ENCODE measurements around the gene LRRC28.

Gene LRRC28

DNA sequence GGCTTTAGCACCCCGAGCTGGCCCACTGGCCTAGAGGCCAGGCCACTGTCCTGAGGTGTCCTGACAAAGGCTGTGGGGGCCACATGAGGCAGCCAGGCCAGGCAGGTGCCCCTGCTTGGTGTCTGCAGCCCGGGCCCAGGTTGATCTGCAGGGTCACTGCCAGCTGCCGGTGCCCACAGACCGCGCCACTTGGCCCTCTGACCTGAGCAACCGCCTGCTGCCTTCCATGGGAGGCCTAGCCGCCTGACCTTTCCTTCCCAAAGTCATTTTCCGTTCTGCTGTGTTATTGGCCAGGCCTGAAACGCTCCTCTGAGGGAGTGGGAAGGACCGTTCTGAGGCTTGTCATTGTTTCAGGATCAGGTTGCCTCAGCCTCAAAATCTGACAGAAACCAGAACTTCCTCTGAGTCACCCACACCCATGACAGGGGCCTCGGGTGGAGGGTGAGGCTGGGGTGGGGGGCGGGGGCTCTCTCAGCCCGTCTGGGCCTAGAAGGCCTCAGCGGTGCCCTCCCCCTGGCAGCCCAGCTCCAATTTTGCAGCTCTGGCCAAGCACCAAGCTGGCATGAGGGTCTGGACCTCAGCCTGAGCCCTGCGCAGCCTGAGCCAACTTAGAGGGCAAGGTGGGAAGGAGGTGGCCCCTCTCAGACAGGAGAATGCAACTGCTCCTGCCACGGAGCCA lies 173.8 kb downstream of the LRRC28 start:
- no peak for DNase-seq

DNA sequence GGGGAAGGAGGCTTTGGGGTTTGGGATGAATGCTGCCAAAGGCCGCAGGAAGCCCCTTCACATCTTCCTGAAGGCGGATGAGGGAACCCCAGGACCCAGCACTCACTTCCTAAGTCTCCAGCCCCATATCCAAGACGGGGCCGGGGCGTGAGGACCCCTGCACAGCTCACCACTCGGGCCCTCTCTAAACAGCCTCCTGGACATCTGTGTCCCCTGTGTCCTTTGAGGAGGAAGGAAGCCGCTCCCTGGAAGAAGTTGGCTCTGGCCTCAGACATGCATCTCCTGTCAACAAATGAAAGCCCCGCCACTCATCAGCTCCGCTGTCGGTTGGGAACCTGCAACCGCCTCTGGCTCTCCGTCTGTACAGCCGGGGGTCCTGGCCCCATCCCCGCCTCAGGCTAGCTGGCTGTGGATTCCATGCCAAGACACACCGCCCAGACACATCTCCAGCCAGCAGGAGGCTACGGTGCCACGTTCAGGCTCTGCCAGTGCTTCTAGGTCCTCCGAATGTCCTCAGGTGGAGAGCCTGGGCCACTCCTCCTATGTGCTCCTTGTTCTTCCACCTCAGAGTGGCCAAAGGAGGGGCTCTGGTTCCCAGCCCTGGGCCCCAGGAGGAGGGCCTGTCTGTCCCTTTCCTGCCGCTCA lies 174.5 kb downstream of the LRRC28 start:
- no peak for DNase-seq

DNA sequence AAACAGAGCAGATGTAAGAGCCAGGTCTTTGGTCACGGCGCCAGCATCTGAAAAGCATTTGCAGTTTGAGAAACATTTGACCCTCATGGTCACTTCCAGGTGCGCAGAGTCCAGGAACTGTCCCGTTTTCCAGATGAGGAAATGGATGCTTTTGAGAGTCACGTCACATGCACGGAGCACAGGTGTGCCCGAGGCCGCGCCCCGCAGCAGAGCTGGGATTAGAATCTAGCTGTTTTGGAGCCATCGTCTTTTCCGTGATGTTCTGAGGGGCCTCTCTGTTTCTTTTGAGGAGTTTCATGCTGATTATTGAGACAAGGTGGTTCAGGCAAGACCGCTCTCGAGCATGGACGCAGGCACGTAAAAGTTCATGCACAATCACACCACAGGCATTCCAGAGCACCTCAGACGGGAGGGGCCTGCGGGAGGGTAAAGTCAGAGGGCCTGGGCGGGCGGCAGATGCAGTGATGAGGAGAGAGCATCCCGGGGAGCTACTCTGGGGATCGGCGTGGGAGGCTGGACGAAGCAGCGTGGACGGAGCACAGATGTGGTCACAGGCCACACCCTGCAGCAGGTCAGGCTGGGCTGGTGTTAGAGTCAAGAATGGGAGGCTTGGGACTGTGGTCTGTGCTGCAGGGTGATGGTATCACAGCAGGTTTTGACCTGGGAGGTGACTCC lies 175.3 kb downstream of the LRRC28 start:
- no peak for DNase-seq

DNA sequence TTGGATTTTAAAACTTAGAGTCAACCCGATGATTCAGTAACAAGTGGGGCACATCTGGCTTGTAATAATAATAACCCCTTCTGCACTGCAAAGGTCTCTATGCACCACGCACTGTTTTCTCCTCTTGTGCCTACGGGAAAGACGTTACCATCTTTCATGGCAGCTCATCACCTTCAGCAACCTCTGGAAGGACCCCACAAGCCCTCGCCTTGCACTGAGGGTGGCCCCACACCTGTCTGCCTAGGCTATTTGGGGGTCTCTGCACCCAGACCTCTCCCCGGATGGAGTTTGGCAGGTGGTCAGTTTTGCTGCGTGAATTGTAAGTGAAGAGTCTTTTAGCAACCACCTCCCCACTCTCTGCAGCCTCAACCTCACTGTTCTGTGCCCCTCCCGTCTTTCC lies 175.9 kb downstream of the LRRC28 start:
- DNase-seq: no peak

DNA sequence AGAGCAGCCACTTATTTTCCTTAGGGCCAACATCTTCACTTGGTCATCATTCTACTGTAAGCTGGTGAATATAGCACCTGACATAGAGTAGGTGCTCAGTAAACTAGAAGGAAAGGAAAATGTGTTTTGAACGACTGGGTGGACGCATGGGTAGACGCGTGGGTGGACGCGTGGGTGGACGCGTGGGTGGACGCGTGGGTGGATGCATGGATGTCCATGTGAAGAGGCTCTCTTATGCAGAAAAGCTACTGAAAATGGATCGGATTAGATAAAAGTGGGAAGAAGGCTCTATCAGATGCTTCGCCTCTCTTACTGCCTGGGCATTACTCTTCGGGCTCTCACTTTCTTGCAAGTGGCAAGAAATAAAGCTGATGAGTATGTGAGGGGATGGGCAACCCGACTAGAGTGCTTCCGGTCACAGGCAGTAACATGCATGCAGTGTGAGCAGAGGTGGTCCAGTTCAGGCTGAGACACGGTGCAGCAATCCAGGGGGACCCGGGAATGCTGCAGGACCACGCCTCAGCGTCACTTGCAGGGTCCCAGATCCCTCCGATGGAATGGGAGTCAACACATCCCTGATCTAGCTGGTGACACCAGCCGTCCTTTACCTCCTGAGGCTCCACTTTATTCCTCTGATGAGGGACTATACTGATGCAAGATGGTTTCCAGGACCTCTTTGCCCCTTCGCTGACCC lies 176.5 kb downstream of the LRRC28 start:
- DNase-seq: no peak

DNA sequence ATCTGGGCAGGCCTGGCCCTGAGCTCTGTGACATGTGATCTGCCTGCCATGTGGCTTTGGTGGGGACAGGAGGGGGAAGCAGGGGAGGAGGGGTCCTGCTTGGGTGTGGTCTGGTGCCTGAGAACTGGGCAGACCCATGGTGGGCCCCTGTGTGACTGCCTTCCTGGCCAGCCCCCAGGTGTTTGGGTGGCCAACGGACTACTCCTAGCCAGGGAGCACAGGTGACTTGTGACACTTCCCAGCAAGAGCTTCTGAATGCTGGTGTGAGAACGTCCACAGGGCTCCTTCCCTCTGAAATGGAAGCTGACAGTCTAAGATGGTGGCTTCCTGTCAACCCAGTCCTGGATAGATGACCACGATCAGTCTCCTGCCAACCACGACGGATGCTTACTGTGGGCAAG lies 178.4 kb downstream of the LRRC28 start:
- DNase-seq: no peak

DNA sequence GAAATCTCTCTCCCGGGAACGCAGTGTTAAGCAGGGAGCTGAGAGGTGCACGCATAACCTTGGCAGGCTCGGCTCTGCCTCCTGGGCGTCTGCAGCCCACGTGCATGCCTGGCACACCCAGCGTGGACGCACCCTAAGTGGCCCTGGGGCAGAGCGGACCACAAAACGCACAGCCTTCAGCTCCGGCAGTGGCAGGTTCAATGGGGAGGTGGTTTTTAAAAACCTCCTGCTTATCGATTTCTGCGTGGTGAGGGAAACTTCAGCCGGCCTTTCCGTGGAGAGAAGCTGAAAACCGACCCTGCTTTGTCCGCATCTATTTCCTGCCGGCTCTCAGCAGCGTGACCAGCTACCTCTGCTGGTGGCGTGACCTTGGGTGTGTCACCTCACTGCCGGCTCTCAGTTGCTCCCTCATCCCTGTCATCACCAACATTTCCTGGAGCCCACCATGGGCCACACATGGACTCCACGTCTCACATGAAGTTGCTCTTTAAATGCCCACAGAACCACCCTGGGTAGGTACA lies 179.7 kb downstream of the LRRC28 start:
- DNase-seq: no peak

DNA sequence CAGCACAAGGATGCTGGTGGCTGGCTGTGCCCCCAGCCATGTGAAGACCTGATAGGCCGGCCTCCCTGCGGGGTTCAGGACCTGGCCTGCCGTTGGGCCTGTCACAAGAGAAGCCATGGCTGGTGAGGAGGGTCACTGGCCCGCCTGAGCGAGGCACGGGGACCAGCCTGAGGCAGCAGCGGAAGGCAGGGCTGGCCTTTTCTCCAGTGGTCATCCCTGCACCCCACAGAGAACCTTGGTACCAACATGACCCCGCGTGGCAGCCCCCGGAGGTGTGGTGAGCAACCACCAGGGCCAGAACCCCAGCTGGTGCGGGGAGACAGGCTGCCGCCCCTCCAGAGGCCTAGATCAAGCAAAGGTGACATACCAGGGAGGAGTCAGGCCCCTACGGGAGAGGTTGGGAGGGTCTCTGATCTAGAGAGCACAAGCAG lies 180.4 kb downstream of the LRRC28 start:
- DNase-seq: no peak

DNA sequence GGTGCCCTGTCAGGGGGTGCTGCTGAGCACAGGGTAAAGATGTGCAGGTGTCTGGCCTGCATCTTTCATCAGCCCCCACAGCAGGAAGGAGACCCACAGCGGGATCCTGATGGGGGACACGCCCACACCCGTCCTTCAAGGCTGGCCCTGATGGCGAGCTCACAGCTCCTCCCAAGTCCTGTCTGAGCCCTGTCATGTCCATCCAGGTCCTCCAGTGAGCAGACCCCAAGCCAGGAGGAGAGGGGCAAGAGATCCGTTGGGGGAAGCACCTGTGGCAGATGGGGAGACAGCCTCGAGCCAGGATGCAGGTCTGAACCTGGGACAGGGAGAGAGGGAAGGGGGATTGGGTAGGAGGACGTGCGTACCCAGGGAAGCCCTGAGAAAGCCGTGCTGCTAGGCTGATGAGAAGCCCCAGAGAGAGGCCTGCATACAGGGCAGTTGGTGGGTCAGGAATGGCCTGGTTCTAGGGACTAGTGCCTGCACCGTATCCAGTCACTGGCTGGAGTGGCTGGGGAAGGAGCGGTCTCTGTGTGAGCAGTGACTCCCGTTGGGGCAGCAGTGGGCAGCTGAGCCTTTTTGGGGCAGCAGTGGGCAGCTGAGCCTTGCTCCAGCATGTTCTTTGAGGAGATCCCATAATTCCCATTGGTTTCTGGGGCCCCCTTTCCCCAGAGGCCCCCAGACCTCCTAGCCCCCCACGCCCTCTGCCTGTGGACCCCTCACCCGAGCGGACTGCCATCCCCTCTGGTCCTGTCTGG lies 181.2 kb downstream of the LRRC28 start:
- no peak for DNase-seq

DNA sequence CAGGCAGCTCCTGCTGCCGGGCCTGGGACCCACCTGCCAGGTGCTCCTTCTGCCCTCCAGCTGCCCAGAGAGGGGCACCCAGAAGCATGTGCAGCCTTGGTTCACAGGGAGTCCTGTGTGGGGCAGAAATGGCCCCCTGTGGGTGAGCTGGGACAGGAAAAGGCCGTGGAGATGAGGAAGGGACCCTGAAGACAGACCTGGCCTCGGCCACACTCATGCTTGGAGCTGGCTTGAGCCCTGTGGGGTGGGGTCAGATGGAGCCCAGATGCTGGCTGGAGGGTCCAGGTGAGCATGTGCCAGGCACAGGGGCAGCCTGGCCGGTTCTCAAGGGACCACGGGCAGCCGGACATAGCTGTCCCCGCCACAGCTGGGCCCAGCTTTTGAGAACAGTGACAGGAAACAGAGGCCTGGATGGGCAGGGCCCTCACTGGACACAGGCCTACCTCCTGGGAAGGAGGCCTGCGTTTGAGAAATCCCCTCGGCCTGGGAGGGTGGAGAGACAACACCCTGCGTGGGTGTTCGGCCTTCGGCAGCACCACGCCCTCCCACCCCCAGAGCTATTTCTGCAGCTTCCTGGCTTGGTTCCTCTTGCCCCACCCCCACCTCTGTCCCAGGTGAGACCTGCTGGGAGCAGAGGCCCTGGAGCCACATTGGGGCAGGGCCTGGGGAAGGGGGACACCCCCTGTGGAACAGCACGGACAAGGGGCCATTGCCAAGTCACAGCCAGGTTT lies 181.9 kb downstream of the LRRC28 start:
- DNase-seq: no peak

DNA sequence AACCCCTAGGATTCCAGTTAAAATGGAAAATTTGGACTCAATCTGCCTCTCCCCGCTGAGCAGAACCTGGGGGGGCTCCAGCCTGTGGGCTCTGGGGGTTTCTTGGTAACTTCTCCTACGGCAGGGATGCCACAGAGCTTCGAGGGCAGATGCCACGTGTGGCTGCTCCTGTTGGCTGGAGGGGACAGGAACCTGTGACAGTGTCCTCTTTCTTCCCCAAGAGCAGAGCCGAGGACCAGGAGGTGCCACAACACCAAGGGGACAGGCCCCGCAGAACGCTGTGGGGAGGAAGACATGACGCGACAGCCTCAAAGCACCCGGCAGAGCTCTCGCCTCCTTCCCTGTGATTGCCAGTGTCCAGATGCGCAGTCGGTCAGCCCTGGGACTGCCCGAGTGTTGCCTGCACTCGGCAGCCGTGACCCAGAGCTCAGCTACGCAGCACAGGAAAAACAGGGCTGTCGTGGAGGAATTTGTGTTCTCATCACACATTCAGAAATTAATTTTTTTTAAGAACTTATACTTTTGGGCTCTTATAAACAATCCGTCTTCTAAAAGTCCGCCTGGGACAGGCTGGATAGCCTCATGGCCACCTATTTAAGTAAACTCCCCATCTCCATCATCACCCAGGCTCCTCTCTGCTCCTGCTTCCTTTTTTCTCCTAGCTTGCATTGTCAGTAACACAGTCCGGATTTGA lies 182.6 kb downstream of the LRRC28 start:
- no peak for DNase-seq

DNA sequence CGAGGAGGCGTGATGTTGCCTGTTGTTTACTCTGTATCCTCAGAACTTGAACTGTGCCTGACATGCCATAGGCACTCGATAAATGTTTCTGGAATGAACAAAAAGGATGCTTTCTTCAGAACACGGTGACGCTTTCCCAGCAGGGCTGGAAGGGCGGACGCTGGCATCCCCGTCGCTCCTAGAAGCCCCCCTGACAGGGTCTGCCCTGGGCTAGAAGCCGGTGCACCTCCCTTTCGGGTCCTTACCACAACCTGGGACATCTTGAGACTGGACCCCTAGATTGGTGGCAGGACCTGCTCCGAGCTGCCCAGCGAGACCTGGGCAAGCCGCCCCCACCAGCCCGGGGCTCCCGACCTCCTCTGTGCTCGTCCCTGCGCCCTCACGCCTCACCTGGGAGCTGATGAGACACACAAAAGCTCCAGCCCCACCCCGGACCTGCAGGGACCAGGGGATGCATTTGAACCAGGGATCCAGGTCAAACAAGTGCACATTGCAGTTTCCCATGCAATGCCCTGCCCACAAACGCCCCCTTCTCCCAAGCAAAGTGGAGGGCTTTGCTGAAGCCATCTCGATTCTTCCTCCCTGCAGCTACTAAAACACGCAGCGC lies 183.3 kb downstream of the LRRC28 start:
- no peak for DNase-seq

DNA sequence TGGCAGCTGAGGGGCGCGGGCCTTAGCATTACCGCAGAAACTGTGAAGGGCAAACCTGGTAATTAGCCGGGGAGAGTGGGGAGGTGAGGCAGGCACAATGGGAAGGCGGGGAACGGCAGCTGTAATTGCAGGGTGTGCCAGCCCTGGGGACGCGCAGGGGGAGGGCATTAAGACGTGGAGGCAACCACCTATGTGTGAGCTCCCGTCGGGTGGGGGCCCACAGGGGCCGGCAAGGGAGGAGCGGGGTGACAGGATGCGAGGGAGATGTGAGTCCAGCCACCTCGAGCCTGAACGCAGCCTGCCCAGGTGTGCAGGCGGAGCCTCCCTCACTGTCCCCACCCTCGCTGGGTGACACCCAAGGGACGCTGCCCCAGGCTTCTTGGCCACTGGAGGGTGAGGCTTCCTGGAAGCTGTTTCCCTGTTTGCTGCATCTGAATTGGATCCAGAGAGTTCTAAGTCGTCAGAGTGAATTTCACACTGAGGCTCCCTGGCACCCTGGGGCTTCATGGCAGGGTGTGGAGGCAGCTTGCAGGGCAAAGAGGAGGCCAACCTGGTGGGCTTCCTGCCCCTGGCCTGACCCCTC lies 183.9 kb downstream of the LRRC28 start:
- no peak for DNase-seq

DNA sequence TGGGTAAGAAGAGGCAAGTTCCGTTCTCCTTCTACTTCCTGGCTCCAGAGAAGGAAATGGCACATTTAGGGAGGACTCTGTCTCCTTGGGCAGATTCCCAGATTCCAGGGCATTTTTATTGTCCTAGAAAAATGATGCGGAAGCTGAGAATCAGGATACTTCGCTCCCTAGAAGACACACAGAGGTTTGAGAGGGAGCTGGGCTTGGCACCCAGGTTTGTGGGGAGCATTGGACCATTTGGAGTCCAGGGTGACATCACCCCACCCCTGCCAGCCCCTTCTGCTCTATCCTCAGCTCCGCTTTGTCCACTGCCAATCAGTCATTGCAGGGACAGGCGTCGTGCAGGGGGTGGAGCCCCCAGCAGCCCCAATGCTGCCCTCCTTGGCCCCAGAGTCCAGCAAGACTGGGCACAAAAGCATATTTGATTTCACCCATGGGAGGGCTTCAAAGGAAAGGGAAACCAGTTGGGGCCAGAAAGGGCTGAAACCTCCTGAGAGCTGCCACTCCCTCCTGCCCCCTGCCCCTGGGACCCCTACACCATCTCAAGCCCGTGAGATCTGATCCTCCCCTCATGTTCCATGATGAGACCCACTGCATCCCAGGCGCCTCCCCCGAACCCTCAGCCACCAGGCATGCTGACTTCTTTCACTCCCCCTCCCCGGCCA lies 184.7 kb downstream of the LRRC28 start:
- DNase-seq: no peak

DNA sequence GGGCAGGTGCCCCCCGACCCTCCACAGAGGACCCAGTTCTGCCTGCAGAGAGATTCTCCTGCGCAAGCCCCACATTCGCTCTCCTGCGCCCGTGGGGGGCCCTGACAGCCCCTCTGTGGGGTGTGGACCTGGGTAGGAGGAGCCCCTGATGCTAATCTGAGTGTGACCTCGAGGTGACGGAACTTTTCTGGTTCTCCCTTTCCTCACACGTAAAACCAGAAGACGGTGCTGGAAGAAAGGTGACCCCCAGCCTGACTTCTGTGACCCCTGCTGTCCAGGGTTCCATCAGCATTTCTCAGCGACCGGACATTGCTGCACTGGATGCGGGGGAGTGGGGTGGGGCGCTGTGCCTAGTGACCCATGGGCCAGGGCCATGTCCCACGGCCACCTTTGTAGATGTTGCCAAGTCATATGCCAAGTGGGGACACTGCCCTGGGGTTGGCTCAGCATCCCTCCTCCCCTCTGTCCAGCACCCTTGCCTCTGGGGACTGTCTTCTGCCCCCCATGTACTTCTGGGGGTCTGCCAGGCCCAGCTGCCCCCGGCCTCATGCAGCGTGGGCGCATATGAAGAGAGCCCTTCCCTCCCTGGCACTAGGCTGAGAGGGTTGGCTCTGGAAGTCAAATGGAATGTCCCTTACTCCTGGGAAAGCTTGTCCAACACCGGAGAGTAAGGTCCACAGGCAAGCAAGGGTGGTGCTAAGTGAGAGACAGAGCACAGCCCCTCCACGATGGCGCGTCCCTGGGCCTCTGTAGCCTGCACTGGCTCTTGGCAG lies 185.4 kb downstream of the LRRC28 start:
- DNase-seq: no peak

DNA sequence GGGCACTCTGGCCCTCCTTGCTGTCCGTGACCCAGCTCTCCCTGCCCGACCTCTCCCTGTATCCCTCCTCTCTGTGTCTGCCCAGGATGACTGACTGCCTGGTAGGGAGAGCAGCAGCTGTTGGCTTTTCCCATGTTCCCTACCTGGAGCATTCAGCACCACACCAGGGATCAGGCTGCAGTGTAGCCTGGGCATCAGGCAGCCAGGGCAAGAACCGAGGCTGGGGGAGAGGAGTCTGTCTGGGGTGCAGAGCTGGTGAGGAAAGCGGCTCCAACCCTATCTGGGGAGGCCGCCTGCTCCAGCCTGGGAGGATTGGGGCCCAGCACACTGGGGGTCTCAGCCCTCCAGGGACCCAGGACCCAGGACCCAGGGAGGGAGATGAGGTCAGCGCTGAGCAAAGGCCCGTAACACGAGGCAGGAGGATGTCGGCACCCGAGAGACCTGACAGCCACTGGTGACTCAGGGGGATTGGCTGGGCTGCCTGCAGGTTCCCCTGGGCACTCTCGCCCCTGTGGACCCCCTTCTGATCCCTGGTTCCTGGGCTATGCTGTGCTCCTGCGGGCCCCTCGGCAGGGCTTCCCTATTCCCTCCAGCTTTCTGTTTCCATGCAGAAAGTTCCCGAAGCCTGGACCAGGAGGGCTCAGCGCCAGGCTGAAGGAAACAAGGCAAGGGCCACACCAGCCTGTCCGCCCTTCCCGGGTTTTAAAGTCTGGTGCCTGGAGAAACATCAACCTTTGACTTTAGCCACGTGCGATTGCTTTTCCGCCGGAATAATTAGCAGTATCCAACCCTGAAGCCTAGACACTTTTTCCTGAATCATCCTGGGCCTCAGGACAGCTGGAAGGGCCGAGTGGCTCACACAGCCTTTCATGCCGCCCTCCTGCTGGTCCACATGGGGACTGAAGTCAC lies 186.3 kb downstream of the LRRC28 start:
- DNase-seq: no peak

DNA sequence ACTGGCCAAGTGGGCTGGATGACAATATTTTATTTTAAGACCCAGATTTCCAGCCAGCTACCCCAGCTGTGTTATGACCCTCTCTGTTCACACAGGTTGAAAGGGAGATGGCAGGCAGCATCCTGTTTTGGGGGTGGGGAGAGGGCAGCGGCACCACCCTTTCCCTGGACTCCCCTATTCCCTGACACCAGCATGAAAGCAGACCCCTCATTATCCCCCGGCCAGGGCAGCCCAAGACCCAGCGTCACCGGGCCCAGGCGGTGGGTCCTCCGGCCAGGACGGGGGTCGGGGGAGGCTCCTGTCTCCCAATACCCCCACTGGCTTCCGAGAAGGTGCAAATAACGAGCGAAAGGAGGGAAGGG lies 186.9 kb downstream of the LRRC28 start:
- DNase-seq: no peak

Measured in DMS 273 treated with DMSO at 0.1 percent for 48 hours (cell line).